Ascending aorta (tissue), 2 donors: Measurements from ENCODE around the gene CNGA1. TPM values are rescaled to one million over a fixed set of nuclear protein-coding genes. Genes with fewer than 3 reads are reported as not detected.
"Not testable (repeated sequence)": the region's sequence is repeated elsewhere in the genome, so short reads cannot be mapped to it uniquely, and the experiment has no call there.

Source experiments
- DNase-seq, 2 donors: peaks; one replicate each; pipeline ENCODE4 v3.0.0-alpha.2; 2019; ENCODE audit warnings: low spot score in 2 of 2
- H3K27ac ChIP-seq, 2 donors: fragments of 200-600 bp; sonication (generic); one replicate each; pipeline ENCODE4 v1.5.1; 2016 to 2017; ENCODE audit warnings: mild to moderate bottlenecking in 1 of 2
- H3K27me3 ChIP-seq: fragments of 200-600 bp; sonication (generic); one replicate; pipeline ENCODE4 v1.5.1; 2017
- H3K36me3 ChIP-seq, 2 donors: fragments of 200-600 bp; sonication (generic); one replicate each; pipeline ENCODE4 v1.5.1; 2016
- H3K4me1 ChIP-seq, 2 donors: fragments of 200-600 bp; sonication (generic); one replicate each; pipeline ENCODE4 v1.5.1; 2016 to 2017; ENCODE audit warnings: mild to moderate bottlenecking in 1 of 2
- H3K4me3 ChIP-seq, 2 donors: fragments of 200-600 bp; sonication (generic); one replicate each; pipeline ENCODE4 v1.5.1; 2016 to 2017; ENCODE audit warnings: mild to moderate bottlenecking in 1 of 2
- H3K9me3 ChIP-seq, 2 donors: fragments of 200-600 bp; sonication (generic); one replicate each; pipeline ENCODE4 v1.5.1; 2016
- intact Hi-C: fragments of 100-400 bp; cut with DNase I; formaldehyde crosslinking; loops from one replicate; pipeline ENCODE4 v1.15.1; 2023
- total RNA-seq: library from RNA; depleted of rRNA; stranded (reverse); fragments of >200 nt; gene quantifications from one replicate; pipeline ENCODE4 v1.1.0, GENCODE V29; 2016
- TF ChIP-seq, protein P1 (sequence below), 3 experiments: fragments of 200-600 bp in 2 of 3; fragments of 450-650 bp in 1 of 3; sonication (generic) in 2 of 3; IDR thresholded peaks; one replicate each; pipeline ENCODE4 v1.5.1; 2016 to 2019; ENCODE audit warnings: antibody characterized with exemption in 3 of 3, mild to moderate bottlenecking in 1 of 3, moderate library complexity in 1 of 3

The CNGA1 gene
- total RNA-seq, 1 donor from 2014 or later, result not detected

DNA sequence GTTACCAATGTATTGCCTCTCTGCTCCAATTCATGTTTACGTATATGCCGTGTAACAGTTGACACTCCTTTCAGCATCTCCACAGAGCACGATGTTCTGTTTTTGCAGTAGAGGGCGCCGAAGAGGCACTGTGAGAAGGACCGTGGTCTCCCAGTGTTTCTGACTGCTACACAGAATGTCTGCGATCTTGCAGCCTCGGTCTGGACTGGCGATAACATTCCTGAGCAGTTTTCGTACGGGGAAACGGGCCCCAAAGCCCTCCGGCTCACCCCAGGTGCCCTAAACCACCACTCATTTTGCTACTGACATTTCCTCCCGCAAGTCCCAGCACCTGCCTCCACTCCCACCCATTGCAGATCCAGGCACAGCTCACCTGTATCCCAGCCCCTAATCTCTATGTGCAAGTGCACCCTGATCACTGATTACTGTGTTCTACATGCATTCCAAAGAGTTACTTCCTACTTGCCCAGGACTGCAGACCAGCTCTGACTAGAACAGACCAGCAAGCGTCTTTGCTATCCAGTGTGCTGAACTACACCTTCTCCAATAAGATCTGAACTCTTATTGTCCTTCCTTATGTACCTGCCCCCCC lies 89.7 kb downstream of the CNGA1 start:
- H3K27me3 ChIP-seq, result no peaks in the 10 kb centered on the region
- DNase-seq, result no peak
- intact Hi-C loops, result loop anchor here (5.0 kb wide), 2 partner anchors 161 to 216 kb away; no protein-coding TSS in a partner anchor
- peak overlapping the region; percentile 2 to 3 for H3K4me3 ChIP-seq
- no peak overlapping the region for H3K27ac ChIP-seq
- peaks cover 0 to 4% of the 10 kb centered on the region in 2 donors for H3K4me1 ChIP-seq
- no peaks in the 10 kb centered on the region for H3K9me3 ChIP-seq
- no peaks in the 10 kb centered on the region for H3K36me3 ChIP-seq
- TF ChIP-seq, protein P1, sequence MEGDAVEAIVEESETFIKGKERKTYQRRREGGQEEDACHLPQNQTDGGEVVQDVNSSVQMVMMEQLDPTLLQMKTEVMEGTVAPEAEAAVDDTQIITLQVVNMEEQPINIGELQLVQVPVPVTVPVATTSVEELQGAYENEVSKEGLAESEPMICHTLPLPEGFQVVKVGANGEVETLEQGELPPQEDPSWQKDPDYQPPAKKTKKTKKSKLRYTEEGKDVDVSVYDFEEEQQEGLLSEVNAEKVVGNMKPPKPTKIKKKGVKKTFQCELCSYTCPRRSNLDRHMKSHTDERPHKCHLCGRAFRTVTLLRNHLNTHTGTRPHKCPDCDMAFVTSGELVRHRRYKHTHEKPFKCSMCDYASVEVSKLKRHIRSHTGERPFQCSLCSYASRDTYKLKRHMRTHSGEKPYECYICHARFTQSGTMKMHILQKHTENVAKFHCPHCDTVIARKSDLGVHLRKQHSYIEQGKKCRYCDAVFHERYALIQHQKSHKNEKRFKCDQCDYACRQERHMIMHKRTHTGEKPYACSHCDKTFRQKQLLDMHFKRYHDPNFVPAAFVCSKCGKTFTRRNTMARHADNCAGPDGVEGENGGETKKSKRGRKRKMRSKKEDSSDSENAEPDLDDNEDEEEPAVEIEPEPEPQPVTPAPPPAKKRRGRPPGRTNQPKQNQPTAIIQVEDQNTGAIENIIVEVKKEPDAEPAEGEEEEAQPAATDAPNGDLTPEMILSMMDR (IDR thresholded peaks at IDR 0.05), result peak; percentile 32 to 73 (median 58)

DNA sequence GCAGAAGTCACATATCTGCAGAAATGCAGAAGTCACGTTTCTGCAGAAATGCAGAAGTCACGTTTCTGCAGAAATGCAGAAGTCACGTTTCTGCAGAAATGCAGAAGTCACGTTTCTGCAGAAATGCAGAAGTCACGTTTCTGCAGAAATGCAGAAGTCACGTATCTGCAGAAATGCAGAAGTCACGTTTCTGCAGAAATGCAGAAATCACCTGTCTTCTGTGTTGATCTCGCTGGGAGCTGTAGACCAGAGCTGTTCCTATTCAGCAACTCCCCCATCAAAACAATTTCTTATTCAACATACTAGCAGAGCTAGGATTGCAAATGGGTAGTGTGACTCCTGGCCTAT lies 93.2 kb downstream of the CNGA1 start:
- DNase-seq, H3K27ac ChIP-seq, H3K9me3 ChIP-seq, intact Hi-C loops, H3K4me1 ChIP-seq, H3K27me3 ChIP-seq, H3K36me3 ChIP-seq, H3K4me3 ChIP-seq: not testable (repeated sequence)

DNA sequence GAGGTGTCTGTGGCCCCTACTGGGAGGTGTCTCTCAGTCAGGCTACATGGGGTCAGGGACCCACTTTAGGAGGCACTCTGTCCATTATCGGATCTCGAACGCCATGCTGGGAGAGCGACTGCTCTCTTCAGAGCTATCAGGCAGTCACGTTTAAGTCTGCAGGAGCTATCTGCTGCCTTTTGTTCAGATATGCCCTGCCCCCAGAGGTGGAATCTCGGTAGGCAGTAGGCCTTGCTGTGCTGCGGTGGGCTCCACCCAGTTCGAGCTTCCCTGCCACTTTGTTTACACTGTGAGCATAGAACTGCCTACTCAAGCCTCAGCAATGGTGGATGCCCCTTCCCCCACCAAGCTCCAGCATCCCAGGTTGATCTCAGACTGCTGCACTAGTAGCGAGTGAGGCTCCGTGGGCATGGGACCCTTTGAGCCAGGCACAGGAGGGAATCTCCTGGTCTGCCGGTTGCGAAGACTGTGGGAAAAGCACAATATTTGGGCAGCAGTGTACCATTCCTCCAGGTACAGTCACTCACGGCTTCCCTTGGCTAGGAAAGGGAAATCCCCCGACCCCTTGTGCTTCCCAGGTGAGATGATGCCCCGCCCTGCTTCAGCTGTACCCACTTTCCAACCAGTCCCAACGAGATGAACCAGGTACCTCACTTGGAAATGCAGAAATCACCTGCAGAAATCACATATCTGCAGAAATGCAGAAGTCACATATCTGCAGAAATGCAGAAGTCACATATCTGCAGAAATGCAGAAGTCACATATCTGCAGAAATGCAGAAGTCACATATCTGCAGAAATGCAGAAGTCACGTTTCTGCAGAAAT lies 93.8 kb downstream of the CNGA1 start:
- H3K4me3 ChIP-seq, H3K4me1 ChIP-seq, DNase-seq, H3K27ac ChIP-seq, H3K36me3 ChIP-seq, intact Hi-C loops, H3K27me3 ChIP-seq, H3K9me3 ChIP-seq: not testable (repeated sequence)

DNA sequence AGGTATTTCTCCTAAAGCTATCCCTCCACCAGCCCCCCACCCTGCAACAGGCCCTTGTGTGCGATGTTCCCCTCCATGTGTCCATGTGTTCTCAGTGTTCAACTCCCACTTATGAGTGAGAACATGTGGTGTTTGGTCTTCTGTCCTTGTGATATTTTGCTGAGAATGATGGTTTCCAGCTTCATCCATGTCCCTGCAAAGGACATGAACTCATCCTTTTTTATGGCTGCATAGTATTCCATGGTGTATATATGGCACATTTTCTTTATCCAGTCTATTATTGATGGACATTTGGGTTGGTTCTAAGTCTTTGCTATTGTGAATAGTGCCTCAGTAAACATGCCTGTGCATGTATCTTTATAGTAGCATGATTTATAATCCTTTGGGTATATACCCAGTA lies 99.3 kb downstream of the CNGA1 start:
- H3K27ac ChIP-seq, H3K9me3 ChIP-seq, H3K4me1 ChIP-seq, H3K27me3 ChIP-seq, H3K36me3 ChIP-seq, DNase-seq, H3K4me3 ChIP-seq, intact Hi-C loops: not testable (repeated sequence)

DNA sequence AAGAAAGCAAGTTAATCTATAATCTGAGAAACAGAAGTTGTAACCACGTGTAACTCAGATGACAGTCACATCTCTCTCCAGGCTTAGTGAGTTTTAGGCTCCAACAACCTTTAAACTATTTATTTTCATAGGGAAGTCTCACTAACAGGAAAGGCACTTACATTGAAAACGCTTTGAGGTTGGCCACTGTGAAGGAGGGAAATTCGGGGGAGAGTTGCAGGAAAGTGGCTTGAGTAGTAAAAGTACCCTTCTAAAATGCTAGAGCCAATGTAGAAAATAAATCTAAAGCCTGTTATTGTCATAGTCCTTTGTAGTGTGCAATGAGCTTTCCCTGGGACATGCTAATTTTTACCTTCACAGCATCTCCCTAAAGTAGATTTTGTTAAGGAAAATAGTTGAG lies 101.1 kb downstream of the CNGA1 start:
- H3K36me3 ChIP-seq, result peaks cover 2 to 4% of the 10 kb centered on the region in 2 donors
- H3K27me3 ChIP-seq, result no peaks in the 10 kb centered on the region
- no peak overlapping the region for H3K27ac ChIP-seq
- TF ChIP-seq, protein P1 (IDR thresholded peaks at IDR 0.05), result no peak
- H3K4me3 ChIP-seq, result peak overlapping the region in 1 of 2 donors; percentile 82
- no peaks in the 10 kb centered on the region for H3K4me1 ChIP-seq
- intact Hi-C loops, result loop anchor here (2.0 kb wide), 3 partner anchors 15 to 425 kb away; partner anchors contain the start of genes CNGA1, NIPAL1 and SLAIN2
- DNase-seq, result no peak
- H3K9me3 ChIP-seq, result peaks cover 0 to 6% of the 10 kb centered on the region in 2 donors

DNA sequence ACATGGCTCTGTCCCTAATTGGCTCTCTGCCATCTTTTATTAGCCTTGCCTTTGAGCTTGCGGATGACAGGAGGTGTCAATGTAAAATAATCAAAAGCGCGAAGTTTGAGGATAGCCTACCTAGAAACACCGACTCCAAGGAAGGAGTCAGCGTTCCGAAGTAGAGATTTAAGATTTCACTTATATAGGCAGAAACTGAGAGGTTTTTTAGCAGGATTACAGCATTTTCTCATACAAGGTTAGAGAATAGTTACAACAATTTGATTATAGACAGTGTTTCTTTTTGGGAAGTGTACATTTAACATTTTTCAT lies 101.6 kb downstream of the CNGA1 start:
- peak overlapping the region; percentile 82 to 87 for H3K4me3 ChIP-seq
- H3K4me1 ChIP-seq, result no peaks in the 10 kb centered on the region
- H3K36me3 ChIP-seq, result peaks cover 4 to 7% of the 10 kb centered on the region in 2 donors
- no peak for DNase-seq
- intact Hi-C loops, result loop anchor here (1.0 to 5.0 kb wide), 5 partner anchors 16 to 452 kb away; partner anchors contain the start of genes CNGA1, COMMD8, NIPAL1 and SLAIN2
- peak overlapping the region in 1 of 2 donors; percentile 19 for H3K27ac ChIP-seq
- TF ChIP-seq, protein P1 (IDR thresholded peaks at IDR 0.05), result no peak
- H3K27me3 ChIP-seq, result no peaks in the 10 kb centered on the region
- peaks cover 0 to 6% of the 10 kb centered on the region in 2 donors for H3K9me3 ChIP-seq
